ENCODE measurements around the gene POLN. TPM values are rescaled to one million over a fixed set of nuclear protein-coding genes. Genes with fewer than 3 reads are reported as not detected.

POLN gene
- total RNA-seq, 2 donors from 2014 or later, result 2.8 to 2.9 TPM

DNA sequence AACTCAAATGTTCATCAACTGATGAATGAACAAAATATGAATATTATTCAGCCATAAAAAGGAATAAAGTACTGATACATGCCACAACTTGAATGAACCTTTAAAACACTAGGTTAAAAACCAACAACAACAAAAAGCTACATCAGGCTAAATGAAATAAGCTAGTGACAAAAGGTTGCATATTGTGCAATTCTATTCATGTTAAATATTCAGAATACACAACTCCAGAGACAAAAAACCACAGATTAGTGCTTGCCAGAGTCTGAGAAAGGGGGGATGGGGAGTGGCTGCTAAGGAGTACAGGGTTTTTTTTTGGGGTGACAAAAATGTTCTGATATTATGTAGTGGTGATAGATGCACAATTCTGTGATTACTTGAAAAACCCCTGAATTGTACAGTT is 58.5 kb downstream of the POLN start:
- TF ChIP-seq, protein P1, sequence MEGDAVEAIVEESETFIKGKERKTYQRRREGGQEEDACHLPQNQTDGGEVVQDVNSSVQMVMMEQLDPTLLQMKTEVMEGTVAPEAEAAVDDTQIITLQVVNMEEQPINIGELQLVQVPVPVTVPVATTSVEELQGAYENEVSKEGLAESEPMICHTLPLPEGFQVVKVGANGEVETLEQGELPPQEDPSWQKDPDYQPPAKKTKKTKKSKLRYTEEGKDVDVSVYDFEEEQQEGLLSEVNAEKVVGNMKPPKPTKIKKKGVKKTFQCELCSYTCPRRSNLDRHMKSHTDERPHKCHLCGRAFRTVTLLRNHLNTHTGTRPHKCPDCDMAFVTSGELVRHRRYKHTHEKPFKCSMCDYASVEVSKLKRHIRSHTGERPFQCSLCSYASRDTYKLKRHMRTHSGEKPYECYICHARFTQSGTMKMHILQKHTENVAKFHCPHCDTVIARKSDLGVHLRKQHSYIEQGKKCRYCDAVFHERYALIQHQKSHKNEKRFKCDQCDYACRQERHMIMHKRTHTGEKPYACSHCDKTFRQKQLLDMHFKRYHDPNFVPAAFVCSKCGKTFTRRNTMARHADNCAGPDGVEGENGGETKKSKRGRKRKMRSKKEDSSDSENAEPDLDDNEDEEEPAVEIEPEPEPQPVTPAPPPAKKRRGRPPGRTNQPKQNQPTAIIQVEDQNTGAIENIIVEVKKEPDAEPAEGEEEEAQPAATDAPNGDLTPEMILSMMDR (conservative IDR thresholded peaks at IDR 0.05), result no peak
- peaks cover 25% of the 10 kb centered on the region for H3K9me3 ChIP-seq (ENCODE audit: control insufficient read depth, low read length)
- H3K27me3 Mint-ChIP-seq (ENCODE audit: insufficient read depth), result peaks cover 2% of the 10 kb centered on the region
- no peak overlapping the region for H3K27ac ChIP-seq (ENCODE audit: low read depth, low read length)
- H3K4me1 ChIP-seq (ENCODE audit: control insufficient read depth, insufficient read depth, low read length), result no peaks in the 10 kb centered on the region
- no peak overlapping the region for H3K9ac ChIP-seq (ENCODE audit: extremely low read depth, low read length, poor library complexity, severe bottlenecking)
- H3K4me3 ChIP-seq (ENCODE audit: low read length), result no peak overlapping the region
- H3K4me3 Mint-ChIP-seq, result no peak overlapping the region
- peaks cover 14% of the 10 kb centered on the region for H3K9me3 Mint-ChIP-seq
- H3K36me3 Mint-ChIP-seq (ENCODE audit: low read depth), result no peaks in the 10 kb centered on the region
- H3K4me1 Mint-ChIP-seq, result no peaks in the 10 kb centered on the region
- no peaks in the 10 kb centered on the region for H3K36me3 ChIP-seq (ENCODE audit: control insufficient read depth, insufficient read depth, low read length)
- DNase-seq, result no peak
- no peaks in the 10 kb centered on the region for H3K27me3 ChIP-seq (ENCODE audit: control insufficient read depth, insufficient read depth, low read length, poor library complexity, severe bottlenecking)
- H3K27ac Mint-ChIP-seq, result no peak overlapping the region

DNA sequence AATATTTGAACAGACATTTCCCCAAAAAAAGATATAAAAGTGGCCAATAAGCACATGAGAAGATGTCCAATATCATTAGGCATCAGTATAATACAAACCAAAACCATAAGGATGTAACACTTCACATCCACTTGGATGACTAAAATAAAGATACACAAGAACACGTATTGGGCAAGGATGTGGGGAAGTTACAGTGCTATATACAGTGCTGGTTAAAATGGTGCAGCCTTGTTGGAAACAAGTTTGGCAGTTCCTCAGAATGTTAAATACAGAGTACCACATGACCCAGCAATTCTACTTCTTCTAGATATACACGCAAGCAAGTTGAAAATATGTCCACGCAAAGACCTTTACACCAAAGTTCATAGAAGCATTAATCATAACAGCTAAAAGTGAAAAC is 58.9 kb downstream of the POLN start:
- Histone ChIP-seq H3K27ac (ENCODE audit: low read depth, low read length) (no peak overlapping the region), H3K9ac (ENCODE audit: extremely low read depth, low read length, poor library complexity, severe bottlenecking) (no peak overlapping the region), H3K36me3 (ENCODE audit: control insufficient read depth, insufficient read depth, low read length) (no peaks in the 10 kb centered on the region), H3K4me3 (ENCODE audit: low read length) (no peak overlapping the region), H3K9me3 (ENCODE audit: control insufficient read depth, low read length) (peaks cover 24% of the 10 kb centered on the region), H3K27me3 (ENCODE audit: control insufficient read depth, insufficient read depth, low read length, poor library complexity, severe bottlenecking) (no peaks in the 10 kb centered on the region), H3K4me1 (ENCODE audit: control insufficient read depth, insufficient read depth, low read length) (no peaks in the 10 kb centered on the region)
- DNase-seq, result no peak
- peaks cover 2% of the 10 kb centered on the region for H3K27me3 Mint-ChIP-seq (ENCODE audit: insufficient read depth)
- H3K4me3 Mint-ChIP-seq, result no peak overlapping the region
- H3K27ac Mint-ChIP-seq, result no peak overlapping the region
- TF ChIP-seq, protein P1 (conservative IDR thresholded peaks at IDR 0.05), result no peak
- peaks cover 13% of the 10 kb centered on the region for H3K9me3 Mint-ChIP-seq
- WGBS, 2 experiments (ENCODE audit: insufficient coverage in 1 of 2, insufficient read length in 1 of 2), result 51 to 53% methylated on average over 2 to 3 of the region's 3 CpGs
- H3K36me3 Mint-ChIP-seq (ENCODE audit: low read depth), result no peaks in the 10 kb centered on the region
- no peaks in the 10 kb centered on the region for H3K4me1 Mint-ChIP-seq

DNA sequence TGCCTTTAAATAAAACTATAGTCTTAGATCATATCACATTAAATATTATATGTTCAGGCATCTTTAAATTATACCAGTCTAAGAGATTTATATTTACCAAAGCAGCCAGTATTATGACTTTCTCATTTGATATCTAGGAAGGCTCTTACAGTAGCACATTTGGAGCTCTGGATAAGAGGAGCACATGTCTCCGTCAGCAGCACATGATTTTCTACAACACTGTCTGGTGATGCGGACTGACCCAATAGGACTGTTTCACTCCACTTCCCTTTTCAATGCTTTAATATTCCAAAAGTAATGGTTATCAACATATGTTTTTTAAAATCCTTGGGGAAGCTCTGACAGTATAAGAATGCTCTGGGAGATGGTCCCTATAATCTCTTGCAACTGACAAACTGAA is 61.5 kb downstream of the POLN start:
- Histone ChIP-seq H3K36me3 (ENCODE audit: control insufficient read depth, insufficient read depth, low read length) (no peaks in the 10 kb centered on the region), H3K27ac (ENCODE audit: low read depth, low read length) (no peak overlapping the region), H3K4me3 (ENCODE audit: low read length) (no peak overlapping the region), H3K4me1 (ENCODE audit: control insufficient read depth, insufficient read depth, low read length) (no peaks in the 10 kb centered on the region), H3K9me3 (ENCODE audit: control insufficient read depth, low read length) (peaks cover 13% of the 10 kb centered on the region), H3K27me3 (ENCODE audit: control insufficient read depth, insufficient read depth, low read length, poor library complexity, severe bottlenecking) (no peaks in the 10 kb centered on the region), H3K9ac (ENCODE audit: extremely low read depth, low read length, poor library complexity, severe bottlenecking) (no peak overlapping the region)
- WGBS, 2 experiments (ENCODE audit: insufficient coverage in 1 of 2, insufficient read length in 1 of 2), result 96 to 100% methylated on average over 2 of the region's 2 CpGs
- H3K4me1 Mint-ChIP-seq, result no peaks in the 10 kb centered on the region
- no peaks in the 10 kb centered on the region for H3K36me3 Mint-ChIP-seq (ENCODE audit: low read depth)
- no peak overlapping the region for H3K4me3 Mint-ChIP-seq
- H3K27me3 Mint-ChIP-seq (ENCODE audit: insufficient read depth), result no peaks in the 10 kb centered on the region
- peaks cover 11% of the 10 kb centered on the region for H3K9me3 Mint-ChIP-seq
- TF ChIP-seq, protein P1 (conservative IDR thresholded peaks at IDR 0.05), result no peak
- no peak overlapping the region for H3K27ac Mint-ChIP-seq
- no peak for DNase-seq

Measured in endodermal cell (in vitro differentiated cells).